Thyroid gland (tissue), 4 donors: ENCODE results near the gene NRG3. TPM values are rescaled to one million over a fixed set of nuclear protein-coding genes. Genes with fewer than 3 reads are reported as not detected.

ENCODE experiments used
- DNase-seq, 2 donors: peaks; one replicate each; pipeline ENCODE4 v3.0.0-alpha.2; 2019
- H3K27ac ChIP-seq, 3 donors: fragments of 200-600 bp; sonication (generic); 1 replicate in 2 of 3; 2 replicates in 1 of 3; pipeline ENCODE4 v1.5.1; 2016 to 2019; ENCODE audit warnings: mild to moderate bottlenecking in 1 of 3, moderate library complexity in 1 of 3
- H3K27me3 ChIP-seq: fragments of 200-600 bp; sonication (generic); one replicate; pipeline ENCODE4 v1.5.1; 2019
- H3K36me3 ChIP-seq, 2 donors: fragments of 200-600 bp; sonication (generic); one replicate each; pipeline ENCODE4 v1.5.1; 2016 to 2019
- H3K4me1 ChIP-seq, 2 donors: fragments of 200-600 bp; sonication (generic); one replicate each; pipeline ENCODE4 v1.5.1; 2017 to 2019
- H3K4me3 ChIP-seq, 3 donors: fragments of 200-600 bp; sonication (generic); replicated peaks in 1 of 3; 1 replicate in 2 of 3; 2 replicates in 1 of 3; pipeline ENCODE4 v1.5.1; 2016; ENCODE audit warnings: mild to moderate bottlenecking in 1 of 3
- H3K9me3 ChIP-seq: fragments of 200-600 bp; sonication (generic); one replicate; pipeline ENCODE4 v1.5.1; 2017
- CTCF ChIP-seq, 6 experiments: fragments of 200-600 bp in 3 of 6; fragments of 450-650 bp in 3 of 6; sonication (generic) in 3 of 6; IDR thresholded peaks; one replicate each; pipeline ENCODE4 v1.5.1; 2016 to 2019; ENCODE audit warnings: antibody characterized with exemption in 6 of 6, mild to moderate bottlenecking in 2 of 6, inconsistent platforms in 1 of 6, moderate library complexity in 1 of 6
- POLR2A ChIP-seq, 2 donors: fragments of 450-650 bp; IDR thresholded peaks; one replicate each; pipeline ENCODE4 v1.6.1; 2017; ENCODE audit warnings: antibody characterized with exemption in 2 of 2, mild to moderate bottlenecking in 2 of 2, moderate library complexity in 1 of 2
- WGBS, 2 donors: methylation state at CpG; one replicate each; pipeline ENCODE4 v1.1.5; 2017; 5-methylcytosine and 5-hydroxymethylcytosine counted together
- intact Hi-C: fragments of 100-400 bp; cut with DNase I; formaldehyde crosslinking; loops from one replicate; pipeline ENCODE4 v1.15.1; 2023
- total RNA-seq, 4 donors: library from RNA; depleted of rRNA; stranded (reverse); fragments of >200 nt; gene quantifications; one replicate each; pipeline ENCODE4 v1.2.3, GENCODE V29; 2016

Gene NRG3
- total RNA-seq, 4 donors from 2014 or later = 0.67 to 1.8 (median 1.3) TPM

GRCh38 chr10:82961864-82962263 is 1086.9 kb downstream of the NRG3 start:
- WGBS, 2 donors = 56 to 60% methylated on average over 1 of the region's 1 CpG
- Histone ChIP-seq H3K4me1 (no peaks in the 10 kb centered on the region), H3K4me3 (no peak overlapping the region), H3K27me3 (no peaks in the 10 kb centered on the region), H3K36me3 (no peaks in the 10 kb centered on the region), H3K27ac (no peak overlapping the region), H3K9me3 (no peaks in the 10 kb centered on the region)
- TF ChIP-seq CTCF (IDR thresholded peaks at IDR 0.05) = no peak
- no peak for TF ChIP-seq POLR2A (IDR thresholded peaks at IDR 0.05)
- no peak for DNase-seq
- intact Hi-C loops = no loop called here

GRCh38 chr10:82966130-82966529 is 1091.1 kb downstream of the NRG3 start:
- Histone ChIP-seq H3K4me1 (no peaks in the 10 kb centered on the region), H3K36me3 (no peaks in the 10 kb centered on the region), H3K27me3 (no peaks in the 10 kb centered on the region), H3K4me3 (no peak overlapping the region), H3K27ac (no peak overlapping the region), H3K9me3 (no peaks in the 10 kb centered on the region)
- DNase-seq = no peak
- intact Hi-C loops = no loop called here
- no peak for TF ChIP-seq POLR2A (IDR thresholded peaks at IDR 0.05)
- TF ChIP-seq CTCF (IDR thresholded peaks at IDR 0.05) = no peak
- WGBS, 2 donors = 97 to 98% methylated on average over 2 of the region's 2 CpGs

GRCh38 chr10:82968533-82968932 is 1093.5 kb downstream of the NRG3 start:
- Histone ChIP-seq H3K4me1 (no peaks in the 10 kb centered on the region), H3K27me3 (no peaks in the 10 kb centered on the region), H3K4me3 (no peak overlapping the region), H3K27ac (no peak overlapping the region), H3K9me3 (no peaks in the 10 kb centered on the region), H3K36me3 (no peaks in the 10 kb centered on the region)
- WGBS, 2 donors = 78 to 85% methylated on average over 5 of the region's 5 CpGs
- intact Hi-C loops = no loop called here
- no peak for DNase-seq
- TF ChIP-seq POLR2A (IDR thresholded peaks at IDR 0.05) (no peak), CTCF (IDR thresholded peaks at IDR 0.05) (no peak)

GRCh38 chr10:82969405-82969804 is 1094.4 kb downstream of the NRG3 start:
- Histone ChIP-seq H3K9me3 (no peaks in the 10 kb centered on the region), H3K27ac (no peak overlapping the region), H3K36me3 (no peaks in the 10 kb centered on the region), H3K27me3 (no peaks in the 10 kb centered on the region), H3K4me3 (no peak overlapping the region), H3K4me1 (no peaks in the 10 kb centered on the region)
- 48 to 63% methylated on average over 1 of the region's 1 CpG for WGBS, 2 donors
- intact Hi-C loops = no loop called here
- TF ChIP-seq CTCF (IDR thresholded peaks at IDR 0.05) = peak in 1 of 6 experiments; percentile 12
- TF ChIP-seq POLR2A (IDR thresholded peaks at IDR 0.05) = no peak
- DNase-seq = no peak

- intact Hi-C loops = no loop called here
- no peaks in the 10 kb centered on the region for H3K4me1 ChIP-seq
- no peak overlapping the region for H3K27ac ChIP-seq
- 79 to 82% methylated on average over 5 of the region's 5 CpGs for WGBS, 2 donors
- no peaks in the 10 kb centered on the region for H3K27me3 ChIP-seq
- TF ChIP-seq POLR2A (IDR thresholded peaks at IDR 0.05) = no peak
- no peak for TF ChIP-seq CTCF (IDR thresholded peaks at IDR 0.05)
- no peak for DNase-seq
- H3K4me3 ChIP-seq = no peak overlapping the region
- no peaks in the 10 kb centered on the region for H3K36me3 ChIP-seq
- no peaks in the 10 kb centered on the region for H3K9me3 ChIP-seq
Measured at GRCh38 chr10:82980321-82980720, 1105.3 kb downstream of the NRG3 start.
